Keratinocyte (primary cell): ENCODE data around the gene SMC1B.
A peak's percentile ranks its signal among the peaks of the same experiment; 100 is the strongest.

Source experiments
- EZH2 ChIP-seq: IDR thresholded peaks from one replicate; pipeline ENCODE4 v1.6.1; 2012; ENCODE audit warnings: inconsistent platforms, mild to moderate bottlenecking, low read length, moderate library complexity
- TF ChIP-seq, protein P1 (sequence below), 3 experiments: IDR thresholded peaks in 1 of 3; conservative IDR thresholded peaks in 1 of 3; optimal IDR thresholded peaks in 1 of 3; 2 replicates in 2 of 3; 3 replicates in 1 of 3; pipeline versions ENCODE3 to v1.5.1; 2011; ENCODE audit warnings: low read length in 3 of 3, mild to moderate bottlenecking in 3 of 3, moderate library complexity in 2 of 3, control low read depth in 1 of 3, inconsistent platforms in 1 of 3; ENCODE audit not compliant: insufficient read depth in 2 of 3; ENCODE audit errors: extremely low read depth in 1 of 3

DNA sequence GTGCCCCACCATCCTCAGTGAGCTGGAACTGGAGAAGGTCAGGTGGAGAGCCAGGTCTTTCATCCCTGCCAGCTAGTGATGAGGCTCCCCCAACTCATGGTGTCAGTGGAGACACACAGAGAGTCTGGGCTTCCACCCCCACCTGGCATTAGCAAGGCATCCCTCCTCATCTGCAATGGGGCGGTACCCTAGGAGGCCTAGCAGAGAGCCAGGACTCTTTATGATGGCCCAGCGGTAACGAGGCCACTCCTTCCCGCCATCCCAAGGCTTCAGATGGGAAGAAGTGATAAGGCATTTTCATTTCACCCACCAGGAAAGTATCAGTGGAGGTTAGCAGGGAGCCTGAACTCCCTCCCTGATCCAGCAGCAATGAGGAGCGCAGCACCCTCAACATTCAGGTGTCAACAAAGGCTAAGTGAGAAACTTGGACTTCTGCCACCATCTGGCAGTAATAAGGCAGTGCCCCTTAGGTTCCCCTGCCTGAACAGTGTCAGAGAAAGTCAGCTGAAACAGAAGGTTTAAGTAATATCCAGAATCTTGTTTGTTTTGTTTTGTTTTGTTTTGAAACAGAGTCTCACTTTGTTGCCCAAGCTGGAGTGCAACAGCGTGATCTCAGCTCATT lies 48.7 kb upstream of the SMC1B start:
- TF ChIP-seq, protein P1, sequence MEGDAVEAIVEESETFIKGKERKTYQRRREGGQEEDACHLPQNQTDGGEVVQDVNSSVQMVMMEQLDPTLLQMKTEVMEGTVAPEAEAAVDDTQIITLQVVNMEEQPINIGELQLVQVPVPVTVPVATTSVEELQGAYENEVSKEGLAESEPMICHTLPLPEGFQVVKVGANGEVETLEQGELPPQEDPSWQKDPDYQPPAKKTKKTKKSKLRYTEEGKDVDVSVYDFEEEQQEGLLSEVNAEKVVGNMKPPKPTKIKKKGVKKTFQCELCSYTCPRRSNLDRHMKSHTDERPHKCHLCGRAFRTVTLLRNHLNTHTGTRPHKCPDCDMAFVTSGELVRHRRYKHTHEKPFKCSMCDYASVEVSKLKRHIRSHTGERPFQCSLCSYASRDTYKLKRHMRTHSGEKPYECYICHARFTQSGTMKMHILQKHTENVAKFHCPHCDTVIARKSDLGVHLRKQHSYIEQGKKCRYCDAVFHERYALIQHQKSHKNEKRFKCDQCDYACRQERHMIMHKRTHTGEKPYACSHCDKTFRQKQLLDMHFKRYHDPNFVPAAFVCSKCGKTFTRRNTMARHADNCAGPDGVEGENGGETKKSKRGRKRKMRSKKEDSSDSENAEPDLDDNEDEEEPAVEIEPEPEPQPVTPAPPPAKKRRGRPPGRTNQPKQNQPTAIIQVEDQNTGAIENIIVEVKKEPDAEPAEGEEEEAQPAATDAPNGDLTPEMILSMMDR (optimal IDR thresholded peaks at IDR 0.05 in 1 of 3, IDR thresholded peaks at IDR 0.05 in 1 of 3, conservative IDR thresholded peaks at IDR 0.05 in 1 of 3; ENCODE audit: extremely low read depth in 1 of 3, insufficient read depth in 2 of 3, low read length in 3 of 3) = peak in 1 of 3 experiments; percentile 13
- TF ChIP-seq EZH2 = no peak
